ENCODE results near the gene NLRX1. TPM values are rescaled to one million over a fixed set of nuclear protein-coding genes. Genes with fewer than 3 reads are reported as not detected.
"Not testable (repeated sequence)": the region's sequence is repeated elsewhere in the genome, so short reads cannot be mapped to it uniquely, and the experiment has no call there.

Gene NLRX1
- total RNA-seq, 4 donors from 2014 or later: 31.5 to 83.3 (median 67.5) TPM

GRCh38 chr11:119121811-119122124, 46.8 kb upstream of the NLRX1 start:
- no peak for DNase-seq
- peaks cover 16 to 33% (median 27%) of the 10 kb centered on the region in 3 donors for H3K4me1 ChIP-seq
- H3K27ac ChIP-seq: peak overlapping the region; percentile 82 to 92 (median 89)
- H3K36me3 ChIP-seq: peaks cover 6 to 34% (median 9%) of the 10 kb centered on the region in 3 donors
- H3K4me3 ChIP-seq: peak overlapping the region; percentile 73 to 81 (median 80)
- intact Hi-C loops (cut with DNase I): no loop called here
- no peaks in the 10 kb centered on the region for H3K9me3 ChIP-seq
- WGBS, 2 donors: 0% methylated on average over 11 to 20 of the region's 20 CpGs
- no peak for TF ChIP-seq CTCF (IDR thresholded peaks at IDR 0.05)
- TF ChIP-seq POLR2A (IDR thresholded peaks at IDR 0.05): no peak
- H3K27me3 ChIP-seq: no peaks in the 10 kb centered on the region

GRCh38 chr11:119125821-119126220, 42.7 kb upstream of the NLRX1 start:
- no peak overlapping the region for H3K27ac ChIP-seq
- peaks cover 5 to 60% (median 10%) of the 10 kb centered on the region in 3 donors for H3K36me3 ChIP-seq
- no peak overlapping the region for H3K4me3 ChIP-seq
- DNase-seq: no peak
- intact Hi-C loops (cut with DNase I): no loop called here
- no peaks in the 10 kb centered on the region for H3K27me3 ChIP-seq
- H3K9me3 ChIP-seq: no peaks in the 10 kb centered on the region
- TF ChIP-seq CTCF (IDR thresholded peaks at IDR 0.05) (no peak), POLR2A (IDR thresholded peaks at IDR 0.05) (no peak)
- 83 to 91% methylated on average over 5 to 6 of the region's 6 CpGs for WGBS, 2 donors
- H3K4me1 ChIP-seq: peaks cover 11 to 31% (median 23%) of the 10 kb centered on the region in 3 donors

- intact Hi-C loops (cut with DNase I): no loop called here
- TF ChIP-seq POLR2A (IDR thresholded peaks at IDR 0.05) (no peak), CTCF (IDR thresholded peaks at IDR 0.05) (no peak)
- H3K4me3 ChIP-seq: no peak overlapping the region
- H3K27me3 ChIP-seq: no peaks in the 10 kb centered on the region
- peak overlapping the region in 2 of 4 donors; percentile 11 to 50 for H3K27ac ChIP-seq
- peaks cover 14 to 69% (median 20%) of the 10 kb centered on the region in 3 donors for H3K36me3 ChIP-seq
- H3K4me1 ChIP-seq: peaks cover 10 to 28% (median 22%) of the 10 kb centered on the region in 3 donors
- WGBS, 2 donors: 41 to 53% methylated on average over 3 to 5 of the region's 5 CpGs
- H3K9me3 ChIP-seq: no peaks in the 10 kb centered on the region
- DNase-seq: no peak
Measured at GRCh38 chr11:119126675-119127268, 41.8 kb upstream of the NLRX1 start.

- Histone ChIP-seq H3K9me3 (no peaks in the 10 kb centered on the region), H3K36me3 (peaks cover 24 to 84% (median 35%) of the 10 kb centered on the region in 3 donors), H3K4me1 (peaks cover 3 to 14% (median 5%) of the 10 kb centered on the region in 3 donors), H3K27ac (no peak overlapping the region), H3K27me3 (no peaks in the 10 kb centered on the region), H3K4me3 (no peak overlapping the region)
- no peak for DNase-seq
- WGBS, 2 donors: 57 to 83% methylated on average over 2 to 3 of the region's 3 CpGs
- intact Hi-C loops (cut with DNase I): no loop called here
- TF ChIP-seq CTCF (IDR thresholded peaks at IDR 0.05) (no peak), POLR2A (IDR thresholded peaks at IDR 0.05) (no peak)
Measured at GRCh38 chr11:119130662-119131061, 37.9 kb upstream of the NLRX1 start.

- H3K36me3 ChIP-seq: peaks cover 24 to 54% (median 35%) of the 10 kb centered on the region in 3 donors
- DNase-seq: no peak
- no peak overlapping the region for H3K4me3 ChIP-seq
- intact Hi-C loops (cut with DNase I): no loop called here
- no peak overlapping the region for H3K27ac ChIP-seq
- no peaks in the 10 kb centered on the region for H3K4me1 ChIP-seq
- 60 to 63% methylated on average over 1 to 4 of the region's 4 CpGs for WGBS, 2 donors
- H3K27me3 ChIP-seq: no peaks in the 10 kb centered on the region
- peak in 4 of 6 experiments; percentile 12 to 53 (median 35) for TF ChIP-seq CTCF (IDR thresholded peaks at IDR 0.05)
- TF ChIP-seq POLR2A (IDR thresholded peaks at IDR 0.05): no peak
- no peaks in the 10 kb centered on the region for H3K9me3 ChIP-seq
Measured at GRCh38 chr11:119134389-119134978, 34.0 kb upstream of the NLRX1 start.

- H3K4me1 ChIP-seq; H3K36me3 ChIP-seq; H3K27ac ChIP-seq; DNase-seq; H3K4me3 ChIP-seq; H3K9me3 ChIP-seq; intact Hi-C loops (cut with DNase I): not testable (repeated sequence)
- H3K27me3 ChIP-seq: peaks cover 0 to 14% (median 0%) of the 10 kb centered on the region in 4 donors
- WGBS, 2 donors: 85 to 90% methylated on average over 9 to 10 of the region's 10 CpGs
Measured at GRCh38 chr11:119139276-119139675, 29.2 kb upstream of the NLRX1 start.
